GM12875 (cell line): Measurements from ENCODE around the gene ACVR1B.

ENCODE experiments used
- H3K4me3 ChIP-seq: one replicate; pipeline ENCODE4 v1.5.1; 2011; ENCODE audit warnings: low read depth, low read length, control low read depth
- CTCF ChIP-seq: IDR thresholded peaks from 2 replicates; pipeline ENCODE4 v1.5.1; 2011; ENCODE audit warnings: low read depth, mild to moderate bottlenecking, control low read depth, inconsistent platforms, low read length, moderate library complexity, borderline replicate concordance; ENCODE audit not compliant: insufficient read depth

The ACVR1B gene

GRCh38 chr12:51913071-51914033, 38.1 kb upstream of the ACVR1B start:
- H3K4me3 ChIP-seq, result no peak overlapping the region
- TF ChIP-seq CTCF, result peak; percentile 38; the same call in 1 of the 2 replicates

- H3K4me3 ChIP-seq, result no peak overlapping the region
- no peak for TF ChIP-seq CTCF
These were observed 37.2 kb upstream of the ACVR1B start for GRCh38 chr12:51914034-51914923.

GRCh38 chr12:51915003-51915625, 36.4 kb upstream of the ACVR1B start:
- no peak overlapping the region for H3K4me3 ChIP-seq
- no peak for TF ChIP-seq CTCF

GRCh38 chr12:51915951-51916350, 35.5 kb upstream of the ACVR1B start:
- TF ChIP-seq CTCF, result no peak
- H3K4me3 ChIP-seq, result no peak overlapping the region

GRCh38 chr12:51917041-51917590, 34.4 kb upstream of the ACVR1B start:
- H3K4me3 ChIP-seq, result no peak overlapping the region
- no peak for TF ChIP-seq CTCF

- no peak overlapping the region for H3K4me3 ChIP-seq
- no peak for TF ChIP-seq CTCF
These were observed 33.6 kb upstream of the ACVR1B start for GRCh38 chr12:51917746-51918453.
